ENCODE data around the gene YPEL2. TPM values are rescaled to one million over a fixed set of nuclear protein-coding genes. Genes with fewer than 3 reads are reported as not detected.

Gene YPEL2
- total RNA-seq, 1 experiment from 2014 or later: 4.7 TPM

- no peak overlapping the region for H3K9ac ChIP-seq (ENCODE audit: low read length)
Observed at GRCh38 chr17:59435238-59435637, 103.8 kb downstream of the YPEL2 start.

GRCh38 chr17:59436900-59437299 lies 105.4 kb downstream of the YPEL2 start:
- H4K20me1 ChIP-seq (ENCODE audit: insufficient read depth): no peaks in the 10 kb centered on the region
- H3K4me2 ChIP-seq (ENCODE audit: low read length): no peak overlapping the region
- ATAC-seq: no peak
- H3K36me3 ChIP-seq (ENCODE audit: control insufficient read depth in 1 of 2, insufficient read depth in 2 of 2, low read length in 2 of 2): no peaks in the 10 kb centered on the region
- intact Hi-C loops (cut with micrococcal nuclease): no loop called here
- H3K27ac ChIP-seq (ENCODE audit: low read depth, low read length): no peak overlapping the region
- BruUV-seq (replicated peaks): no TSS peak
- no peaks in the 10 kb centered on the region for H3K9me2 ChIP-seq (ENCODE audit: insufficient read depth)
- peaks cover 7% of the 10 kb centered on the region for H3K27me3 ChIP-seq (ENCODE audit: insufficient read depth, low read length)
- H3K79me2 ChIP-seq (ENCODE audit: insufficient read depth, low read length): no peaks in the 10 kb centered on the region
- ChIA-PET POLR2A (no interaction called here), RAD21 (ENCODE audit: low non-redundant PET in 1 of 2, low total read pairs in 2 of 2, uncharacterized antibody in 2 of 2, unreplicated experiment in 2 of 2) (no interaction called here), CTCF (interaction anchor here (4.5 kb wide), 1 partner anchor 107 kb away, joined by 22 read pairs; no protein-coding TSS in a partner anchor)
- no peaks in the 10 kb centered on the region for H3K9me3 ChIP-seq (ENCODE audit: control insufficient read depth in 1 of 2, insufficient read depth in 1 of 2, low read depth in 1 of 2, low read length in 2 of 2)
- H2AFZ ChIP-seq (ENCODE audit: low read depth, low read length, poor library complexity, severe bottlenecking): no peak overlapping the region
- no peak overlapping the region for H3K4me3 ChIP-seq (replicated peaks in 1 of 2; ENCODE audit: low read depth in 1 of 2, low read length in 2 of 2)
- DNase-seq (ENCODE audit: low read depth, low spot score): no peak
- no peak overlapping the region for H3K9ac ChIP-seq (ENCODE audit: low read length)
- peaks cover 5 to 9% of the 10 kb centered on the region in 2 experiments; a peak in 3 of 4 replicates for H3K4me1 ChIP-seq (ENCODE audit: control insufficient read depth in 1 of 2, insufficient read depth in 2 of 2, low read length in 2 of 2)
- TF ChIP-seq ZFX (IDR thresholded peaks at IDR 0.05) (no peak), ZNF274 (IDR thresholded peaks at IDR 0.05; ENCODE audit: low read depth, low read length) (no peak), CEBPB (IDR thresholded peaks at IDR 0.05; ENCODE audit: low read depth) (no peak), POLR2A (IDR thresholded peaks at IDR 0.05; ENCODE audit: borderline replicate concordance, extremely low read depth, insufficient read depth, insufficient read length) (no peak), ELF1 (IDR thresholded peaks at IDR 0.05; ENCODE audit: borderline replicate concordance, low read depth) (no peak), POLR2AphosphoS5 (IDR thresholded peaks at IDR 0.05; ENCODE audit: low read depth, low read length) (no peak), FOSL1 (IDR thresholded peaks at IDR 0.05; ENCODE audit: low read depth) (no peak), JUND (IDR thresholded peaks at IDR 0.05) (no peak), REST (IDR thresholded peaks at IDR 0.05; ENCODE audit: low read depth) (no peak), SIN3A (IDR thresholded peaks at IDR 0.05; ENCODE audit: low read depth) (no peak), SP1 (IDR thresholded peaks at IDR 0.05; ENCODE audit: low read depth) (no peak)

More at GRCh38 chr17:59435238-59435637, 103.8 kb downstream of the YPEL2 start:
- no peaks in the 10 kb centered on the region for H3K79me2 ChIP-seq (ENCODE audit: insufficient read depth, low read length)
- H3K36me3 ChIP-seq (ENCODE audit: control insufficient read depth in 1 of 2, insufficient read depth in 2 of 2, low read length in 2 of 2): no peaks in the 10 kb centered on the region
- peak overlapping the region; percentile 76 for H2AFZ ChIP-seq (ENCODE audit: low read depth, low read length, poor library complexity, severe bottlenecking)
- no peaks in the 10 kb centered on the region for H3K9me2 ChIP-seq (ENCODE audit: insufficient read depth)
- H3K9me3 ChIP-seq (ENCODE audit: control insufficient read depth in 1 of 2, insufficient read depth in 1 of 2, low read depth in 1 of 2, low read length in 2 of 2): no peaks in the 10 kb centered on the region
- H3K4me3 ChIP-seq (replicated peaks in 1 of 2; ENCODE audit: low read depth in 1 of 2, low read length in 2 of 2): no peak overlapping the region
- RAD21 ChIA-PET (ENCODE audit: low non-redundant PET in 1 of 2, low total read pairs in 2 of 2, uncharacterized antibody in 2 of 2, unreplicated experiment in 2 of 2): interaction anchor here in 1 of 2 experiments (0.9 kb wide), 1 partner anchor 106 kb away, joined by 3 read pairs; no protein-coding TSS in a partner anchor
- no TSS peak for BruUV-seq (replicated peaks)
- POLR2A ChIA-PET: interaction anchor here (0.7 kb wide), 1 partner anchor 12 kb away, joined by 4 read pairs; no protein-coding TSS in a partner anchor
- H4K20me1 ChIP-seq (ENCODE audit: insufficient read depth): no peaks in the 10 kb centered on the region
- peak overlapping the region; percentile 29 for H3K4me2 ChIP-seq (ENCODE audit: low read length)
- CTCF ChIA-PET: interaction anchor here (0.7 to 2.3 kb wide), 3 partner anchors 10 to 117 kb away, joined by 3 to 6 read pairs (median 5); no protein-coding TSS in a partner anchor
- H3K27me3 ChIP-seq (ENCODE audit: insufficient read depth, low read length): peaks cover 13% of the 10 kb centered on the region
- peak; percentile 18; the same call in 1 of the 2 replicates for ATAC-seq
- H3K4me1 ChIP-seq (ENCODE audit: control insufficient read depth in 1 of 2, insufficient read depth in 2 of 2, low read length in 2 of 2): peaks cover 5 to 9% of the 10 kb centered on the region in 2 experiments; a peak in 3 of 4 replicates
- TF ChIP-seq SIN3A (IDR thresholded peaks at IDR 0.05; ENCODE audit: low read depth) (no peak), CEBPB (IDR thresholded peaks at IDR 0.05; ENCODE audit: low read depth) (peak; percentile 95), SP1 (IDR thresholded peaks at IDR 0.05; ENCODE audit: low read depth) (peak; percentile 31), JUND (IDR thresholded peaks at IDR 0.05) (peak; percentile 46; the same call in 1 of the 2 replicates), POLR2AphosphoS5 (IDR thresholded peaks at IDR 0.05; ENCODE audit: low read depth, low read length) (no peak), FOSL1 (IDR thresholded peaks at IDR 0.05; ENCODE audit: low read depth) (peak; percentile 64; the same call in 1 of the 2 replicates), ZNF274 (IDR thresholded peaks at IDR 0.05; ENCODE audit: low read depth, low read length) (no peak), CBX3 (IDR thresholded peaks at IDR 0.05; ENCODE audit: low read depth) (no peak), ELF1 (IDR thresholded peaks at IDR 0.05; ENCODE audit: borderline replicate concordance, low read depth) (no peak), ATF3 (IDR thresholded peaks at IDR 0.05) (no peak), TCF7L2 (IDR thresholded peaks at IDR 0.05; ENCODE audit: borderline replicate concordance, extremely low read depth, insufficient read depth, insufficient read length) (no peak)
- no peak overlapping the region for H3K27ac ChIP-seq (ENCODE audit: low read depth, low read length)
- DNase-seq (ENCODE audit: low read depth, low spot score): no peak
- intact Hi-C loops (cut with micrococcal nuclease): no loop called here

Data from HCT116 (cell line).